OCI-LY3 (cell line): Measurements from ENCODE around the gene FGD4.

ENCODE experiments used
- EZH2phosphoT487 ChIP-seq: fragments of 200-600 bp; shearing (Covaris generic); IDR thresholded peaks from 2 replicates; pipeline ENCODE4 v1.6.1; 2018; ENCODE audit warnings: antibody characterized with exemption, mixed run types, low read depth
- TF ChIP-seq, protein P1 (sequence below): fragments of 200-600, 300-600 bp; sonication (generic); IDR thresholded peaks from 2 replicates; pipeline ENCODE4 v1.5.1; 2014; ENCODE audit warnings: antibody characterized with exemption, low read length, low read depth

DNA sequence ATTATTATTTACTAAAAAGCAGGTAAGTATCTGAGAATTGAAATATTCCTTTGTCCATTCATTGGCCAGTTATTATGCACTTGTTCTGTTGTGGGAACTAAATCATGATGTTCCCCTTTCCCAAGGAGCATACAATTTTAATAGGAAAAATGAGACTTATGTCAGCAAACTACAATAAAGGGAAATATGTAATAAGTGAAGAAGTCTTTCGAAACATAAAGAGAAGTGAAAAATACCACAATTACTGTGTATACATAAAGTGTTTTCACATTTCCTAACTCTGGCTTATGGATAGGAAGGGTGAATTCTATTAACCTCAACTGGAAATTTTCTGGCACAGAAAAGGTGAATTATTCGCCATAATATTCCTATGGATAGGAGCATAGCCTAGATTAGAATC is 201.3 kb downstream of the FGD4 start:
- TF ChIP-seq, protein P1, sequence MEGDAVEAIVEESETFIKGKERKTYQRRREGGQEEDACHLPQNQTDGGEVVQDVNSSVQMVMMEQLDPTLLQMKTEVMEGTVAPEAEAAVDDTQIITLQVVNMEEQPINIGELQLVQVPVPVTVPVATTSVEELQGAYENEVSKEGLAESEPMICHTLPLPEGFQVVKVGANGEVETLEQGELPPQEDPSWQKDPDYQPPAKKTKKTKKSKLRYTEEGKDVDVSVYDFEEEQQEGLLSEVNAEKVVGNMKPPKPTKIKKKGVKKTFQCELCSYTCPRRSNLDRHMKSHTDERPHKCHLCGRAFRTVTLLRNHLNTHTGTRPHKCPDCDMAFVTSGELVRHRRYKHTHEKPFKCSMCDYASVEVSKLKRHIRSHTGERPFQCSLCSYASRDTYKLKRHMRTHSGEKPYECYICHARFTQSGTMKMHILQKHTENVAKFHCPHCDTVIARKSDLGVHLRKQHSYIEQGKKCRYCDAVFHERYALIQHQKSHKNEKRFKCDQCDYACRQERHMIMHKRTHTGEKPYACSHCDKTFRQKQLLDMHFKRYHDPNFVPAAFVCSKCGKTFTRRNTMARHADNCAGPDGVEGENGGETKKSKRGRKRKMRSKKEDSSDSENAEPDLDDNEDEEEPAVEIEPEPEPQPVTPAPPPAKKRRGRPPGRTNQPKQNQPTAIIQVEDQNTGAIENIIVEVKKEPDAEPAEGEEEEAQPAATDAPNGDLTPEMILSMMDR: no peak
- no peak for TF ChIP-seq EZH2phosphoT487
